Glomerular visceral epithelial cell (primary cell): ENCODE measurements around the gene AFG3L2.

ENCODE experiments used
- DNase-seq: peaks from one replicate; pipeline ENCODE4 v3.0.0-alpha.2; 2016; ENCODE audit errors: extremely low spot score

The AFG3L2 gene

GRCh38 chr18:12361770-12362378 is 15.2 kb downstream of the AFG3L2 start:
- peak; percentile 49 for DNase-seq

DNA sequence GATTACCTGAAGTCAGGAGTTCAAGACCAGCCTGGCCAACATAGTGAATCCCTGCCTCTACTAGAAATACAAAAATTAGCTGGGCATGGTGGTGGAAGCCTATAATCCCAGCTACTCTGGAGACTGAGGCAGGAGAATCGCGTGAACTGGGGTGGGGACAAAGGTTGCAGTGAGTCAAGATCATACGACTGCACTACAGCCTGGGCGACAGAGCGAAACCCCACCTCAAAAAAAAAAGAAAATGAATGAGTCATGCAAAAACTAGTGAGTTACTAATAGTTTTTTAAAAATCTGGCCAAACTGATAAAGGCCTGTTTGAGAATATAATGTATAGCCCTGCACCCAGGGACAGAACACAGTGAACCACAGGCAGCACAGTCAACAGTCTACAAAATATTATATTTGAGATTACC is 17.5 kb downstream of the AFG3L2 start:
- DNase-seq, result peak; percentile 56

GRCh38 chr18:12352188-12352587 is 24.8 kb downstream of the AFG3L2 start:
- DNase-seq, result no peak

DNA sequence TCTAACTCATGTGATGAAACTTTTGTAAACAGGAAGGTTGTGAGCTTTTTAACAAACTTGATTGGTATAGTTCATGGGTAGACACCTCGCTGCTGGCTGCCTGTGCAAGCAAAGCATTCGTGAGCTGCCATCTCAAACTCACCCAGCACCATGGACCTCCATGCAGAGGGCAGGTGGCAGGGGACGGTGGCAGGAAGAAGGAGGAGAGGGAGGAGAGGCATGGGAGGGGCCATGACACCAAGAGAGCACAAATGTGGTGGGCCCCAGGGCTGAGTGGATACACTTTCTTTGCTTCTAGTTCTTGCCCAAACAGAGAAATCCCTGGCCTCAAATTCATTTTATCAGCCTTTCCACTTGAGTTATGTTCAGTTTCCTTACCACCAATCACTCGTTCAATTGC is 29.1 kb downstream of the AFG3L2 start:
- DNase-seq, result no peak

DNA sequence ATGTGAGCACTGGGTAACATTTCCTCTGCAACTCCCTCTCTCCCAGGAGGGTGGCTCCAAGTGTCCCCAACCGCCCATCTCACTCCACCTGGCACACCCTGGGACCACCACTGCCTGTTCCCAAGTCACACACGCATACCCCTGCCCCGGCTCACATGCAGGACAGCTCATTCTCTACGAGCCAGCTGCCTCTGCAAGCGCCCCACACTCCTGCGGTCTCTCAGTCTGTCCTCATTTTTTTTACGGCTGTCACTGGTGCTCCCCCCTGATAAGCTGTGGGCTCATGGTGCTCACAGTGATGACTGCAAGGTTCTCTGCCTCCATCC is 30.8 kb downstream of the AFG3L2 start:
- DNase-seq, result no peak

DNA sequence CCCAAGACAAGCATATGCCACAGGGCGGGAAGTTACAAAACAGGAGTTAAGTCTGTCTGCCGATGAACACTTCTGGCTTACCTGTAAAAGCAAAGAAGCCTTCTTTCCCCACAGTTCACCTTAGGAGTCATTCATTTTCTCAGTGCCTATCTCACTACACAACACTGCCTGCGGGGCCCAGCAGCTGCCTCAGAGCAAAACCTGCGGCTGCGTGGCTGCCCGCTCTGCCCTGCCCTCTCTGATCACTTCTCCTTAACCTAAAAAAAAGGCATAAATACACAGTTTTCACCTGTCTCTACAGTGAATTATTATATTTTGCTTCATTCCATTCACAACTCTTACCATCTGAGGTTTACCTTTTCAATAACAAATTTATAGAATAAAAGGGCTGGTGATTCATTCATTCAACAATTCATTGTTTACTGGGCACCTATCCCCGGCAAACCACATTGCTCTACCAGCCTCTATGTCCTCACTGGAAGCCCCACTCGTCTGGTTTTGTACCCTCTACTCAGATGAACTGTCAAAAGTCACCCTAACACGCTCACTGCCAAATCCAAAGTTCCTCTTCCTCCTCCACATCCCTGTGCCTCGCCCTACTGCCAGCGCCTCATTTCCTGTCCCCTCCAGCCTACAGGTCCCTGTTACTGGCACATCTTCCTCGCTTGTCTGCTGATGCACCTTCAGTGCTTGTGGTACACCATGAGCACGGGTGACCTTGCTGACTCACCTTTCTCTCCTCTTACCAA is 31.4 kb downstream of the AFG3L2 start:
- DNase-seq, result no peak

GRCh38 chr18:12342661-12343060 is 34.4 kb downstream of the AFG3L2 start:
- DNase-seq, result no peak

GRCh38 chr18:12340945-12341660 is 35.9 kb downstream of the AFG3L2 start:
- DNase-seq, result no peak

DNA sequence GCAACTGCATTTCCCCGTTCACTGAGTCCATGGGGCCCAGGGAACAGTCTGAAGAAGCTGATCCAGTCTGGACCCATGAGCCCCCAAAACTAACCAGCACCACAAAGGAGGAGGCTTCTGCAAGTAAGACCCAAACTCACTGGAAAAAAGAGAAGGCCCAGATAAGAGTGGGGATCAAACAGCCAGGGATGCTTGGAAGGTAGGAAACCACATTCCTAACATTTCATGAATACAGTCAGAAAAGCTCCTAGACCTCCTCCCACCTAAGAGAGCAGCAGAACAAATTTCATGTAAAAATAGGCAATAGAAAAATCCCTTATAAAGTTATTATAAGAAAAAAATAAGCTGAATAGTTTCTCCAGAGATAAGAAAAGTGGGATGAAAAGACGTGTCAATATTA is 38.6 kb downstream of the AFG3L2 start:
- DNase-seq, result no peak

GRCh38 chr18:12336887-12337286 is 40.1 kb downstream of the AFG3L2 start:
- peak; percentile 79 for DNase-seq

DNA sequence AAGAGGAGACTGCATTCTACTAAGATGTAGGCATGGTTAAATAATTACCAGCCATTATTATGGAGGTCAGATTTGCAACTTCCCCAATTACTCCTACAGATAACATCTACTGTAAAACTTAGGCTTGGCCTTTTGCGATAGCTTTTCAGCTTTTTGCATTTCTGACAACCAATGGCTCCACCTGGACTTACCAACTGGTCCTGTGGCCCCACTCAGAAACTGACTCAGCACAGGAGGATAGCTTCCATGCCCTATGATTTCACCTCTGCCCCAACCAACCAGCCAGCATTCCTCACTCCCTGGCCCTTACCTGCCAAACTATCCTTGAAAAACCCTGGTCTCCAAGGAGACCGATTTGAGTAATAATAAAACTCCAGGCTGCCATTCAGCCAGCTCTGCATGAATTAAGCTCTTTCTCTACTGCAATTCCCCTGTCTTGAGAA is 40.8 kb downstream of the AFG3L2 start:
- DNase-seq, result peak; percentile 40

- DNase-seq, result no peak
Measured at GRCh38 chr18:12335503-12335902, 41.5 kb downstream of the AFG3L2 start.

GRCh38 chr18:12334863-12335262 is 42.2 kb downstream of the AFG3L2 start:
- no peak for DNase-seq

GRCh38 chr18:12334366-12334808 is 42.6 kb downstream of the AFG3L2 start:
- no peak for DNase-seq

DNA sequence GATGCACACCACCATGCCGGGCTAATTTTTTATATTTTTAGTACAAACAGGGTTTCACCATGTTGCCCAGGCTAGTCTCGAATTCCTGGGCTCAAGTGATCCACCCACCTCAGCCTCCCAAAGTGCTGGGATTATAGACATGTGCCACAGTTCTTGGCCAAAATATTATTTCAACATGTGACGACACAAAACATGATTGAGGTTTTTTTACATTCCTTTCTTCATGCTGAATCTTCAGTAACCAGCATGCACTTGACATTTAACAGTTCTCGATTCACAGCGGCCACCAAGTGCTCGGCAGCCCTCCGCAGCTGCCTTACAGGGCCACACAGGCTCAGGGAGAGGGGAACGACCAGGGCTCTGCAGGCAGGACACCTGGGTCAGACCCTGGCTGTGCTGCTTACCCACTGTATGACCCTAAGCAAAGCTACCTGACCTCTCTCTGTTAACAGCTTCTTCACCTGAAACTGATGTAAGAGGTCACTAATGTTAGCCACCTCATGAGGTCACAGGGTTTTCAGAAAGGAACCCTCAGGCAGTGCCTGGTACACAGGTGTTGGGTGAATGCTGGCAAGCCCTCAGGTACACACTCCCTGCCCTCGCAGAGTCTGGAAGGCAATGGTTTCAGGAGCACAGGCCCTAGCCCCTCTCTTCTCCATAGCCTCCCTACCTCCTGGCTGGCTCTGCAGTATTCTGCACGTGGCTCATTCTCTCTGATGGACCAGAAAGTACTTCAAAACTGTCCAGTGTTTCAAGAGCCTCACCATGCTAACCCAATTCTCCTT is 43.3 kb downstream of the AFG3L2 start:
- DNase-seq, result no peak

DNA sequence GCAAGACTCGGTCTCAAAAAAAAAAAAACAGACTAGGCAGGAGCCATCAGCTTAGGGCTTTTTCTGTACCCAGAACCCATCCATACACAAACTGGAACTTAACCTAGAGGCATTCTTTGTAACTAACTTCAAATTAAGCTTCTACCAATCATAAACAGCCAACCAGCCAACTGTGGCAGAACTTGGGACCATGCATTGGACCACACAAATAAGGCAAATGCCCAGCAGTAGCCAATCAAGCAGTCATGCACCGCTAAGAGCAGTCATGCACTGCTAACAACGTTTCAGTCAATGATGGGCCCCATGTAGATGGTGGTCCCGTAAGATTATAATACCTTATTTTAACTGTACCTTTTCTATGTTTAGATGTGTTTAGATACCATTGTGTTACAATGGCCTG is 46.3 kb downstream of the AFG3L2 start:
- no peak for DNase-seq

GRCh38 chr18:12329125-12329698 is 47.8 kb downstream of the AFG3L2 start:
- no peak for DNase-seq

- DNase-seq, result no peak
Measured at GRCh38 chr18:12328179-12328823, 48.7 kb downstream of the AFG3L2 start.

DNA sequence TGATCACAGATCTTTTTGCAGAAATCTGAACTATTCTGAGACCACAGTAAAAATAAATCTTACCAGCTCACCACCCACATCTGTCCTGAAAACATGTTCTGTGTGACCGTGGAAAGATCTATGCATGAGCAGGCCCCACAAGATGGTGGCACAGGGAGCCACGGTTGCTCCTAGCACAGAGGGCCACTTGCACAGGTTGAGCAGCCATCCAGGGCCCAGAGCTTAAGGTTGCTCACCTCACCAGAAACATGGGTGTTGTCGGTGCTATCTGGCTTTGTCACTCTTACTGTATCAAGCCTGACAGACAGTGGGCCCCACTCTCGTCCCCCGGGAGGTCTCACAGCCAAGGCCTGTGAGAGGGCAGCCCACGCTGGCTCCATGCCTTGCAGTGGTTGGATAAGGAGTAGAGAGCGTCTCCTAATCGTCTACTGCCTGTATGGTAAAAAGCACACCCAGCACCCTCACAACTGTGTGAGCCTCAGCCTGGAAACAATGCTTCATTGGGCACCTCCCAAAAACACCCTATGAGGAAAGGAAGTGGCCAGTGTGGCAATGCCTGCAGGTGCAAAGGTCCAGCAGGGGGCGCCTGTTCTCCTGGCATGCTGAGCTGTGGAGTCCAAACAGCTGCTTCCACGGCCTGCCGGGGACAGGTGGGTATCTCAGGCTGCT is 49.4 kb downstream of the AFG3L2 start:
- DNase-seq, result peak; percentile 77

- DNase-seq, result no peak
Measured at GRCh38 chr18:12326711-12327460, 50.1 kb downstream of the AFG3L2 start.
